Measurements from ENCODE around the gene BCR. TPM values are rescaled to one million over a fixed set of nuclear protein-coding genes. Genes with fewer than 3 reads are reported as not detected.
"Not testable (repeated sequence)": the region's sequence is repeated elsewhere in the genome, so short reads cannot be mapped to it uniquely, and the experiment has no call there.

BCR gene
- total RNA-seq, 4 donors from 2014 or later, result 38.7 to 50.0 (median 47.5) TPM

DNA sequence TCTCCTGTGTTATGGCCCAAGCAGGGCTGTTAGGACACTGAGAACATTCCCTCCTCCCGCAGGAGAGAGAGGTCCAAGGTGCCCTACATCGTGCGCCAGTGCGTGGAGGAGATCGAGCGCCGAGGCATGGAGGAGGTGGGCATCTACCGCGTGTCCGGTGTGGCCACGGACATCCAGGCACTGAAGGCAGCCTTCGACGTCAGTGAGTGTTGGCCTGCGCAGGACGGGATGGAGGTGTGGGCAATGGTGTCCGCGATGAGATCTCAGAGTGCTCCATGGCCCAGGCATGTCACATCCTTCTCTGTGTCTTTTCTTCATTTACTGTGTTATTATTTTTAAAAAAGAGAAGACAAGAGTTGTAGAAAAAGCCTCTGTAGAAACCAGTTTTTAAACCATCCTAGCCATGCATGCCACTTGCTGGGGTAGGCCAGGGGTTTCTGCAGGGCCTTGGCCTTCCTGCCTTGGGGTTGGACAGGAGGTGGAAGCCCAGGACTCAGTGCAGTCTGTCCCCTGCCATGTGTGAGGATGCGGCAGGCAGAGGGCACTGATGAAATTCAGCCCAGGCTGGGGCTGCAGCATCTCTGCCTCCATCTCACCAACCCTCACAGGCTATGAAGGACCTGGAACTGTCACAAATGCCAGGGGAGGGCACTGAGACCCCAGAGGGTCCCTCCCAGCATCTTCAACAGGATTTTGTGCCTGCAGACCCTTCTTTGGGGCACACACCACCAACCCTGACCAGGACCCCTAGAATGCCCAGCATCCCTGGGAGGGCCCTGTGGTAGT is 131.5 kb downstream of the BCR start:
- peaks cover 0 to 11% (median 6%) of the 10 kb centered on the region in 3 donors for H3K4me1 ChIP-seq
- peaks cover 9 to 39% (median 13%) of the 10 kb centered on the region in 3 donors for H3K36me3 ChIP-seq
- H3K9me3 ChIP-seq; H3K27me3 ChIP-seq; H3K4me3 ChIP-seq; intact Hi-C loops (cut with DNase I); H3K27ac ChIP-seq; DNase-seq: not testable (repeated sequence)
- WGBS, 2 donors, result 89 to 92% methylated on average over 6 to 9 of the region's 18 CpGs

- Histone ChIP-seq H3K27ac (no peak overlapping the region), H3K36me3 (peaks cover 9 to 42% (median 13%) of the 10 kb centered on the region in 3 donors), H3K4me3 (no peak overlapping the region), H3K27me3 (no peaks in the 10 kb centered on the region), H3K4me1 (peaks cover 0 to 3% (median 0%) of the 10 kb centered on the region in 3 donors), H3K9me3 (no peaks in the 10 kb centered on the region)
- intact Hi-C loops (cut with DNase I), result no loop called here
- 89% methylated on average over 10 of the region's 14 CpGs; no CpG with 5 or more reads in 1 of the 2 donors for WGBS, 2 donors
- no peak for DNase-seq
- TF ChIP-seq, protein P1, sequence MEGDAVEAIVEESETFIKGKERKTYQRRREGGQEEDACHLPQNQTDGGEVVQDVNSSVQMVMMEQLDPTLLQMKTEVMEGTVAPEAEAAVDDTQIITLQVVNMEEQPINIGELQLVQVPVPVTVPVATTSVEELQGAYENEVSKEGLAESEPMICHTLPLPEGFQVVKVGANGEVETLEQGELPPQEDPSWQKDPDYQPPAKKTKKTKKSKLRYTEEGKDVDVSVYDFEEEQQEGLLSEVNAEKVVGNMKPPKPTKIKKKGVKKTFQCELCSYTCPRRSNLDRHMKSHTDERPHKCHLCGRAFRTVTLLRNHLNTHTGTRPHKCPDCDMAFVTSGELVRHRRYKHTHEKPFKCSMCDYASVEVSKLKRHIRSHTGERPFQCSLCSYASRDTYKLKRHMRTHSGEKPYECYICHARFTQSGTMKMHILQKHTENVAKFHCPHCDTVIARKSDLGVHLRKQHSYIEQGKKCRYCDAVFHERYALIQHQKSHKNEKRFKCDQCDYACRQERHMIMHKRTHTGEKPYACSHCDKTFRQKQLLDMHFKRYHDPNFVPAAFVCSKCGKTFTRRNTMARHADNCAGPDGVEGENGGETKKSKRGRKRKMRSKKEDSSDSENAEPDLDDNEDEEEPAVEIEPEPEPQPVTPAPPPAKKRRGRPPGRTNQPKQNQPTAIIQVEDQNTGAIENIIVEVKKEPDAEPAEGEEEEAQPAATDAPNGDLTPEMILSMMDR (IDR thresholded peaks at IDR 0.05), result no peak
- TF ChIP-seq POLR2A (IDR thresholded peaks at IDR 0.05), result no peak
Measured at GRCh38 chr22:23313791-23314567, 133.7 kb downstream of the BCR start.

DNA sequence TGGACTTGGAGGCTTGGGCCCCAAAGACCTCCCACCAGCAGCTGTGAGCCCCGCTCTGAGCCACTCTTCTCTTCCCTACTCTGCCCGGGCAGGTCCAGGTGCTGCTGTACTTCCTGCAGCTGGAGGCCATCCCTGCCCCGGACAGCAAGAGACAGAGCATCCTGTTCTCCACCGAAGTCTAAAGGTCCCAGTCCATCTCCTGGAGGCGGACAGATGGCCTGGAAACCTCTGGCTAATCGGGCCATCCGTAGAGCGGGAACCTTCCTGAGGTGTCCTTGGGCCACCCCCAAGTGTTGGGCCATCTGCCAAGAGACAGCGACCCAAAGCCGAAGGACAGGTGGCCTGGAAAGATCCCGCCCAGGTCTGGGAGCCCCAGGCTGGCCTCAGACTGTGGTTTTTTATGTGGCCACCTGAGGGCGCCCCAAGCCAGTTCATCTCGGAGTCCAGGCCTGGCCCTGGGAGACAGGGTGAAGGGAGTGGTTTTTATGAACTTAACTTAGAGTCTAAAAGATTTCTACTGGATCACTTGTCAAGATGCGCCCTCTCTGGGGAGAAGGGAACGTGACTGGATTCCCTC is 135.1 kb downstream of the BCR start:
- intact Hi-C loops (cut with DNase I), result no loop called here
- Histone ChIP-seq H3K9me3 (no peaks in the 10 kb centered on the region), H3K27ac (peak overlapping the region in 1 of 4 donors; percentile 61), H3K4me1 (peaks cover 0 to 3% (median 0%) of the 10 kb centered on the region in 3 donors), H3K27me3 (no peaks in the 10 kb centered on the region), H3K36me3 (peaks cover 9 to 42% (median 13%) of the 10 kb centered on the region in 3 donors), H3K4me3 (no peak overlapping the region)
- TF ChIP-seq POLR2A (IDR thresholded peaks at IDR 0.05), result no peak
- TF ChIP-seq, protein P1 (IDR thresholded peaks at IDR 0.05), result peak; percentile 22 to 74 (median 62)
- no peak for DNase-seq
- WGBS, 2 donors, result 26% methylated on average over 8 of the region's 15 CpGs; no CpG with 5 or more reads in 1 of the 2 donors

GRCh38 chr22:23316596-23316995 is 136.3 kb downstream of the BCR start:
- intact Hi-C loops (cut with DNase I), result not testable (repeated sequence)
- peaks cover 9 to 42% (median 13%) of the 10 kb centered on the region in 3 donors for H3K36me3 ChIP-seq

GRCh38 chr22:23318316-23318715 is 138.0 kb downstream of the BCR start:
- H3K27me3 ChIP-seq; H3K4me3 ChIP-seq; H3K4me1 ChIP-seq; intact Hi-C loops (cut with DNase I); H3K9me3 ChIP-seq; DNase-seq; H3K27ac ChIP-seq: not testable (repeated sequence)
- no CpG with 5 or more reads among the region's 9 CpGs for WGBS, 2 donors
- peaks cover 9 to 26% (median 13%) of the 10 kb centered on the region in 3 donors for H3K36me3 ChIP-seq

More at GRCh38 chr22:23316596-23316995, 136.3 kb downstream of the BCR start:
- not testable (repeated sequence) for H3K4me3 ChIP-seq, H3K27me3 ChIP-seq, DNase-seq, H3K4me1 ChIP-seq, H3K27ac ChIP-seq, H3K9me3 ChIP-seq
- no CpG with 5 or more reads among the region's 11 CpGs for WGBS, 2 donors

DNA sequence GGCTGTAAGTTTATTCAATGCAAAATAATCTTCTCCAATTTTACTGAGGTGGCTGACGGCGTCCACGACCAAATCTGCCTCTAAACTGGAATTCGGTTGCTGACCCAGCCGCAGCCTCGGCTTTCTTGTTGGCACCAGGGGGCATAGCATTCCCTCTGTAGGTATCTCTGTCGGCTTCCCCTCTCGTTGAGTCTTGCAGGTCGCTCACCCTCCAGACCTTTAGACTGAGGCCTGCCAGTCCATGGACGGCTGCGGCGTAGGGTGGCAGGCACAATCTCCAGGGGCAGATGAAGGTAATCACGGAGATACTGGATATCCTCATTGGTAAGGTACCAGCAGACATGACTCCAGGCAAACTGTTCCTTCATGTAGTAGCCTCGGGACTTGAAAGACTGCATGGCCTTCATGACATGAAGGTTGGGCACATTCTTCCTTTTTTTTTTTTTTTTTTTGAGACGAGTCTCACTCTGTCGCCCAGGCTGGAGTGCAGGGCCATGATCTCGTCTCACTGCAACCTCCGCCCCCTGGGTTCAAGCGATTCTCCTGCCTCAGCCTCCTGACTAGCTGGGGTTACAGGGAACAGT is 142.3 kb downstream of the BCR start:
- intact Hi-C loops (cut with DNase I); H3K9me3 ChIP-seq; DNase-seq; H3K27ac ChIP-seq; H3K4me1 ChIP-seq; H3K4me3 ChIP-seq; H3K27me3 ChIP-seq; H3K36me3 ChIP-seq: not testable (repeated sequence)
- 80 to 88% methylated on average over 15 to 16 of the region's 19 CpGs for WGBS, 2 donors

DNA sequence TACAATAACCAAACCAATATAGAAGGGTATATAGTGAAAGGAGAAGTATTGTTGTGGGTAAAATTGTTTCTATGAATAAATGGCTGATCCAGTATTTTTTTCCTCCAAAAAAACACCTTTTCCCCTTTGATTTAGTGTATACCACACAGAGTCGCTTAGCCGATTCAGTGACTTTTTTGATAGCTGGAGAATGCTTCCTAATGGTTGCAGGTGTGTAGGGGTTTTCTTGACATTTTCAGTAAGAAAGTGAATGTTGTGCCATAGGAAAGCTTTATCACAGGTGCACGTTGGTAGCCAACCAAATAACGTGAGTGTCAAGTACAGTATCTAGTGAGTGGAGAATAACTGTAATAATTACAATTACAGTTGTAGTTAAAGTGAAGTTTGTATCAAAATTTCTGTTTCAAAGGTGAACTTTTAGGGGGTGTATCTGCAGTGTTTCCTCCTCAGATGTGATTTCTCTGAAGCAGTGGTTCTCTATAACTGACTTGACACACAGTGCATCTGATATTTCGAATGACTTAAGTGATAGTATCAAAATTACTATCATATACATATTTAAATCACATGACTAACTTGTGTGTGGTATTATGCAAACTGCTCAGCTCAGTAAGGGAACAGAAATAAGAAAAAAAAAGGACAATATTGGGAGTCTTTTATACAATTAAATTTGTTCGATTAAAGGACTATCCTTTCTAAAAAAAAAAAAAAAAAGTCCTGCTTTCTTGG is 143.8 kb downstream of the BCR start:
- H3K27ac ChIP-seq; H3K27me3 ChIP-seq; H3K9me3 ChIP-seq; intact Hi-C loops (cut with DNase I); H3K36me3 ChIP-seq; H3K4me1 ChIP-seq; DNase-seq; H3K4me3 ChIP-seq: not testable (repeated sequence)
- WGBS, 2 donors, result 75 to 79% methylated on average over 4 to 6 of the region's 6 CpGs
